Measurements from ENCODE around the gene ICA1.

ICA1 gene

DNA sequence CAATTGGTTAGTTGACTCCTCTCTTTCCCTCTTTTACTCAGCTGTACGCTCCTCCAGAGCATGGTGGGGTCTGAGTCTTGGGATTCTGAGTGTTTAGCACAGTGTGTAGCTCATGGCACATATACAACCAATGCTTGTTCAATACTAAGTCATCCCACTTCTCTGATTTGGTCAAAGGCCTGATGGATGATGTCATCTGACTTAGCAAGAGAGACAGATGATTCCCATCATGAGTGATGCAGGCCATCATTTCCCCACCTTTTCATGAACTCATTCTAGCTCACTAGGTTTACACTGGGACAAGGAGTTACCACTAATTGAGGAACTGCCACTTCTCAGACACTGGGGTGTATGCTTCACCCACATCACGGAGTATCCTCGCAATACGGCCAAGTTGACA lies 3.8 kb downstream of the ICA1 start:
- DNase-seq (ENCODE audit: low read depth, low spot score) = no peak
- ChIA-PET POLR2A (no interaction called here), CTCF (no interaction called here)
- TF ChIP-seq, protein P1, sequence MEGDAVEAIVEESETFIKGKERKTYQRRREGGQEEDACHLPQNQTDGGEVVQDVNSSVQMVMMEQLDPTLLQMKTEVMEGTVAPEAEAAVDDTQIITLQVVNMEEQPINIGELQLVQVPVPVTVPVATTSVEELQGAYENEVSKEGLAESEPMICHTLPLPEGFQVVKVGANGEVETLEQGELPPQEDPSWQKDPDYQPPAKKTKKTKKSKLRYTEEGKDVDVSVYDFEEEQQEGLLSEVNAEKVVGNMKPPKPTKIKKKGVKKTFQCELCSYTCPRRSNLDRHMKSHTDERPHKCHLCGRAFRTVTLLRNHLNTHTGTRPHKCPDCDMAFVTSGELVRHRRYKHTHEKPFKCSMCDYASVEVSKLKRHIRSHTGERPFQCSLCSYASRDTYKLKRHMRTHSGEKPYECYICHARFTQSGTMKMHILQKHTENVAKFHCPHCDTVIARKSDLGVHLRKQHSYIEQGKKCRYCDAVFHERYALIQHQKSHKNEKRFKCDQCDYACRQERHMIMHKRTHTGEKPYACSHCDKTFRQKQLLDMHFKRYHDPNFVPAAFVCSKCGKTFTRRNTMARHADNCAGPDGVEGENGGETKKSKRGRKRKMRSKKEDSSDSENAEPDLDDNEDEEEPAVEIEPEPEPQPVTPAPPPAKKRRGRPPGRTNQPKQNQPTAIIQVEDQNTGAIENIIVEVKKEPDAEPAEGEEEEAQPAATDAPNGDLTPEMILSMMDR (IDR thresholded peaks at IDR 0.05; ENCODE audit: insufficient read depth, low read length, missing control alignments) = no peak
- H3K4me3 ChIP-seq (ENCODE audit: low read depth, low read length) = no peak overlapping the region

- DNase-seq (ENCODE audit: low read depth, low spot score) = no peak
- TF ChIP-seq, protein P1 (IDR thresholded peaks at IDR 0.05; ENCODE audit: insufficient read depth, low read length, missing control alignments) = no peak
- H3K4me3 ChIP-seq (ENCODE audit: low read depth, low read length) = no peak overlapping the region
- ChIA-PET POLR2A (no interaction called here), CTCF (no interaction called here)
Measured at GRCh38 chr7:8255680-8256655, 6.0 kb downstream of the ICA1 start.

DNA sequence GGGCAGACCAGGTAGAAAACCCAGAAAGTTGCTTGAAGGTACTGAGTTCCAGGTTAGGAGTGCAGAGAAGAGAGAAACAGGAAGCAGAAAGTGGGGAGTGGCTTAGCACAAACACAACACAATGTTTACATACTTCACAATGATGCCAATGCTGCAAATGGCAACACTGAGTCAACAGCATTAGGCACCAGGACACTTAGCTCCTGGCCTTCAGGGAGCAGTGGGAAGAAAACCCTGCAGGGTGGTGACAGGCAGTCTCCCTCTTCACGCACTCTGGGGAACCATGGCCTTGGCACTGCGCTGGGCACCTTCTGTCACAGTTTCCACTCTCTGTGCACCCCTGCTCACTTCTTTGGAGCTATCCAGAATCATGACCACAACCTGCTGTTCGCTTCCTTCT lies 7.3 kb downstream of the ICA1 start:
- ChIA-PET POLR2A (no interaction called here), CTCF (no interaction called here)
- no peak overlapping the region for H3K4me3 ChIP-seq (ENCODE audit: low read depth, low read length)
- DNase-seq (ENCODE audit: low read depth, low spot score) = no peak
- TF ChIP-seq, protein P1 (IDR thresholded peaks at IDR 0.05; ENCODE audit: insufficient read depth, low read length, missing control alignments) = no peak

DNA sequence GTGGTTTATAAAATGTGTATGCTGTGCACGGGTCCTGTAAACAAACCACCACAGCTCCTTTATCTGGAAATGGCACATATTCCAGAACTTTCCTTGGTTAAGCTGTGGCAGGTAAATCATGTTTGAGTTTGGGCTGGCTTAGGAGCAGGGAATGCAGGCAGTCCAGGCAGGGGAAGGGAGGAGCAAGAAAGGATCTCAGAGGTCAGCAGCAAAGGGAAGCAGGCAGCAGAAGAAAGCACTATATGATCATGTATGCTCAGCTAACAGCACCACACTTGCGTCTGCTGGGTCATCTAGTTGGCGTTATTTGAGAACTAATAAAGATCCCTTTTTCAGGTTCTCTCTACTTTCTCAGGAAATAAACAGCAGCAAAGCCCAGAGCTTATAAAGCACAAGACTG lies 7.8 kb downstream of the ICA1 start:
- ChIA-PET POLR2A (no interaction called here), CTCF (no interaction called here)
- DNase-seq (ENCODE audit: low read depth, low spot score) = no peak
- no peak overlapping the region for H3K4me3 ChIP-seq (ENCODE audit: low read depth, low read length)
- TF ChIP-seq, protein P1 (IDR thresholded peaks at IDR 0.05; ENCODE audit: insufficient read depth, low read length, missing control alignments) = no peak

DNA sequence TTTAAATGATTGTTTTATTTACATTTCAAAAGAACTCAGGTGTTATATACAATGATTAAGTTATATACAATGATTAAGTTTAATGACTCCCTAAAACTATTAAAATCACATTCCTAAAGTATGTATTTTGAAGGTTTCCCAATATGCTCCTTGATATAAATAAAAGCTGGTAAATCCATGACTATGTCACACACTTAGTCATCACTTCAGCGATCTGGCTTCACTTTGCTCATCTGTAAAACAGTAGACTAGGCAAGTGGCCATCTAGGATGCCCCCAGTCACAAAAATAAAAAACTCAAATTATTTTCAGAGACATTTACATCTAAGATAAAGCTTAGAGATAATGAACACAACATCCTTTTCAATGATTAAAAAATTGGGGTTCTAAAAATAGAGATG lies 10.8 kb downstream of the ICA1 start:
- TF ChIP-seq, protein P1 (IDR thresholded peaks at IDR 0.05; ENCODE audit: insufficient read depth, low read length, missing control alignments) = no peak
- no peak overlapping the region for H3K4me3 ChIP-seq (ENCODE audit: low read depth, low read length)
- no peak for DNase-seq (ENCODE audit: low read depth, low spot score)
- ChIA-PET POLR2A (no interaction called here), CTCF (no interaction called here)

- no peak overlapping the region for H3K4me3 ChIP-seq (ENCODE audit: low read depth, low read length)
- ChIA-PET POLR2A (no interaction called here), CTCF (no interaction called here)
- no peak for DNase-seq (ENCODE audit: low read depth, low spot score)
- TF ChIP-seq, protein P1 (IDR thresholded peaks at IDR 0.05; ENCODE audit: insufficient read depth, low read length, missing control alignments) = no peak
Measured at GRCh38 chr7:8250547-8250946, 11.4 kb downstream of the ICA1 start.
